HG03060 (cell line): ENCODE measurements around the gene TMF1.

Experiments used
- ATAC-seq: cut with Tn5 transposase; IDR thresholded peaks from one replicate; pipeline ENCODE4 v1.9.1; 2021; ENCODE audit warnings: low read depth, moderate number of reproducible peaks; ENCODE audit not compliant: unreplicated experiment

TMF1 gene, protein sequence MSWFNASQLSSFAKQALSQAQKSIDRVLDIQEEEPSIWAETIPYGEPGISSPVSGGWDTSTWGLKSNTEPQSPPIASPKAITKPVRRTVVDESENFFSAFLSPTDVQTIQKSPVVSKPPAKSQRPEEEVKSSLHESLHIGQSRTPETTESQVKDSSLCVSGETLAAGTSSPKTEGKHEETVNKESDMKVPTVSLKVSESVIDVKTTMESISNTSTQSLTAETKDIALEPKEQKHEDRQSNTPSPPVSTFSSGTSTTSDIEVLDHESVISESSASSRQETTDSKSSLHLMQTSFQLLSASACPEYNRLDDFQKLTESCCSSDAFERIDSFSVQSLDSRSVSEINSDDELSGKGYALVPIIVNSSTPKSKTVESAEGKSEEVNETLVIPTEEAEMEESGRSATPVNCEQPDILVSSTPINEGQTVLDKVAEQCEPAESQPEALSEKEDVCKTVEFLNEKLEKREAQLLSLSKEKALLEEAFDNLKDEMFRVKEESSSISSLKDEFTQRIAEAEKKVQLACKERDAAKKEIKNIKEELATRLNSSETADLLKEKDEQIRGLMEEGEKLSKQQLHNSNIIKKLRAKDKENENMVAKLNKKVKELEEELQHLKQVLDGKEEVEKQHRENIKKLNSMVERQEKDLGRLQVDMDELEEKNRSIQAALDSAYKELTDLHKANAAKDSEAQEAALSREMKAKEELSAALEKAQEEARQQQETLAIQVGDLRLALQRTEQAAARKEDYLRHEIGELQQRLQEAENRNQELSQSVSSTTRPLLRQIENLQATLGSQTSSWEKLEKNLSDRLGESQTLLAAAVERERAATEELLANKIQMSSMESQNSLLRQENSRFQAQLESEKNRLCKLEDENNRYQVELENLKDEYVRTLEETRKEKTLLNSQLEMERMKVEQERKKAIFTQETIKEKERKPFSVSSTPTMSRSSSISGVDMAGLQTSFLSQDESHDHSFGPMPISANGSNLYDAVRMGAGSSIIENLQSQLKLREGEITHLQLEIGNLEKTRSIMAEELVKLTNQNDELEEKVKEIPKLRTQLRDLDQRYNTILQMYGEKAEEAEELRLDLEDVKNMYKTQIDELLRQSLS

DNA sequence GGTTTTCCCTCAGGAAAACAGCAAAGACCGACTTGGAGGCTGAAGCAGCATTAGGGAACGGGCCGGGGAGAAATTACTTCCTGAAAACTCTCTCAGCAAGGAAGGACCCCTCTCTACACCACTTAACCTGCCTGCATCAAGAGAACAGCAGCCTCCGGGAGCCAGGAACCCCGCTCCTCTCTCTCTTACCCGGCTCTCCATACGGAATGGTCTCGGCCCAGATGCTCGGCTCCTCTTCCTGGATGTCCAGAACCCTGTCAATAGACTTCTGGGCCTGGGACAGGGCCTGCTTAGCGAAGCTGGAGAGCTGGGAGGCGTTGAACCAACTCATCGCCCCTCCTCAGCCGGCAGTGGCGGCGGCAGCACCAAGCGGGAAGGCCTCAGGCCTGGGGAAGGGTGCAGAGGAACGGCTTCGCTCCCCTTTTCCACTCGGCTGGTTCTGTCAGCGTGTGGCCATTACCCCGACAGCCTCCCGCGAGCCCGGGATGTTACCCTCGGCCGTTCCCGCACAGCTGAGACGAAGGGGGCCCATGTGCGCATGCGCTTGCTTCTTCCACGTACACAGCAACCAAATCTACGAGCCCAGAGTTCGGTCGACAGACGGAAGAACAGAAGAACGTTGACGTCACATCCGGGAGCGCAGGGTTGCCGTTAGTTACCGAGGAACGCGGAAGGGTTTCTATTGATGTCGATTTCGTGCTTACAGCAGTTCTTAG, at the start of gene TMF1:
Gene TMF1 (minus strand): TSS at position 578 of the 716 bp plus-strand sequence. CDS start 247 bp downstream, at position 331.
- peak; percentile 97 for ATAC-seq

DNA sequence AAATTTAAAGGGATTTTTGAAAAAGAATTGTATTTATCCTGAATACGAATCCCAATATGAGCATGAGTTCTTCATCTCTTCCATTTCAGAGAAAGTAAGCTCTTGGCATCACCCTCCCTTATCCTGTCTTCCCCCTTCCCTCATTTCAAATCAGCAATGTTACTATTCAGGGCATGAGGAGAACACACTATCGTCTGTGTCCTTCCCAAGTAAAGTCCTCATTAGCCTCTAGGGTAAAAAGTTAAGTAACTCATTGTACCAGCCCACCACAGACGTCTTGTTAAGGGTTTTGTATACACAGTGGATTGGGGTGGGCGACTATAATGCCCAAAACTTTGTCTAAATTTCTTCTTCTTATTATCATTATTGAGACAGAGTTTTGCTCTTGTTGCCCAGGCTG, 47.4 kb upstream of the TMF1 start:
- ATAC-seq = no peak

DNA sequence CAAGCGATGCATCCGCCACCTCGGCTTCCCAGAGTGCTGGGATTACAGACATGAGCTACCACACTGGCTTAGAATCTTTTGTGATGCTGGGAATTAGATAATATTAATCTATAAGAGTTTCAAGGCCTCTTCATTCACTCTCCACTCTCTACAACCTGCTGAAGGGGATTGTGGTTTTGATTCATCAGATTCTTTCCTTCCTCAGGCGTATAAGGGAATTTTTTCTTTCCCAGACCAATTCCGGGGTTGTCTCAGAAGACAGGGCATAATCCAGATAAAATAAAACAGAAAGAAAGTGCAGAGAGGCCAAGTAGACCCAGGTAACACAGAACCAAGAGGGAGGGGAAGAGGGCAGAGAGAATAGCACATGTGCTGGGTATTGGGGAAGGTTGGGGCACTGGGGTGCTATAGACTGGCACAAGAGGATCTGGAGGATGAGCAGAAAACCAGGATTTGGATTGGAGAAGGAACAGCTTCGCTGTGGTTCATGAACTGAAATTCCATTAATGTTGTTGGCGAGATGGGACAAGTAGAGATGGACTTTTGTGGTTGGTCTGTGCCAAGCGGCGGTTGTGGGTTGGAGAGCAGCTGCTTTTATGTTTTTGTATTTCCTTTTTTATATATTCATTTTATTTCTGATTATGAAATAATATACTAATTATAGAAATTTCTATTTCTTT, 45.4 kb upstream of the TMF1 start:
- no peak for ATAC-seq

DNA sequence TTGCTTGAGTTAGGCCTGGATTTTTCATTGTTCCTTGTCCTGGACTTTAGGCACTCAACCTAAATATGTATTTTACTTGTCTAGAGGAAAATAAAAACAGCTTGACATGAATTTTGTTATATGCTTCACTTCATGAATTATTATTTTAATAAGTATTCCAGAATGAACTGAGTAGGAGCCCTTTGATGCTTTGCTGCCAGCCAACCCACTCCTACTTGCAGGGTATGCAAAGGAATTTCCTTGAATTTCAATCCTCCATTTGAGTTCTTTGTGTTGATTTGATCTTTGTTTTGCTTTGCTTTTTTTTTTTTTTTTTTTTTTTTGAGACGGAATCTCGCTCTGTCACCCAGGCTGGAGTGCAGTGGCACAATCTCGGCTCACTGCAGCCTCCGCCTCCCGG, 44.2 kb upstream of the TMF1 start:
- ATAC-seq = no peak

DNA sequence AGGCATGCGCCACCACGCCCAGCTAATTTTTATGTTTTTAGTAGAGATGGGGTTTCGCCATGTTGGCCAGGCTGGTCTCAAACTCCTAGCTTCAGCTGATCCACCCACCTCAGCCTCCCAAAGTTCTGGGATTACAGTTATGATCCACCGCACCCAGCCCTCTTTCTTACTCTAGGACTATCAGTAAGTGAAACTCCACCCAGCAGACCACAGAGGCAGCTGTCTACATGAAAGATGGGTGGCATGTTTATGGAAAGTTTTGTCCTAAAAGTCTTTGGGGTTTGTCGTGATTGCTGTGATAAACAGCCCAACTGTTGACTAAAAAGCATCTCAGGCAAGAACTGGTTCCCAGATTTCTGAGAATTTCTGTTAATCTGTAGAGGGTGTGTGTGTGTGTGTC, 43.5 kb upstream of the TMF1 start:
- no peak for ATAC-seq

DNA sequence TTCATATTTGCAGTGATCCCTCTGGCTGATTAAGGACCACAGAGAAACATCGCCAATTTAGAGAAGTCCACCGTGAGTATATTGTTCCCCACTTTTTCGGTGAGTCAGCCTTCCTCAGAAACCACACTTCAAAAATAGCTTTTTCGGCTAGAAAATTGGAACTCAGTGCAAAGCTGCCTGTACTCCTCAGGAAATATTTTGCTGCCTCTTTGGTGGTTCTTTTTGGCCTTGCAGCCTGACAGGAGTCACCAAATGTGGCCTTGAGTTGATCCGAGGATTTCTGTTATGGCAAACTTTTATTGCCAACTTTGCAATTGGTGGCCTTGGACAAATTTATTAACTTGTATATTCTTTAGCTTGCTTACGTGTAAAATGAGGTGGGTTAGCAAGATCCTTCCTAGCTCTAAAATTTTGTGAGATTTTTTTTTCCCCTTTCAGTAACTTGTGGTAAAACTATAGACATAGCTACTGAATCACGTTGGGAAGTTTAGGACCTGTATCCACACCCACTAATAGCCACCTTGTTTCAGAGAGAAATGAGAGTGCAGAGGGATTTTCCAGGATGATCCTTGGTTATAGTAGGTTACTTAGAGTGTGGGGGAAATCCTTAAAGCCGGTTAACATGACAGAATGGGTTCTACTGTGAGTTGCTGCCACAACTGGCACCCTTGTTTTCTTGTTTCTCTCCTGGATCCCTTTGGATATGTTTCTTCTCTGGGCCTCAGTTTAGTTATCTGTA, 42.5 kb upstream of the TMF1 start:
- no peak for ATAC-seq

DNA sequence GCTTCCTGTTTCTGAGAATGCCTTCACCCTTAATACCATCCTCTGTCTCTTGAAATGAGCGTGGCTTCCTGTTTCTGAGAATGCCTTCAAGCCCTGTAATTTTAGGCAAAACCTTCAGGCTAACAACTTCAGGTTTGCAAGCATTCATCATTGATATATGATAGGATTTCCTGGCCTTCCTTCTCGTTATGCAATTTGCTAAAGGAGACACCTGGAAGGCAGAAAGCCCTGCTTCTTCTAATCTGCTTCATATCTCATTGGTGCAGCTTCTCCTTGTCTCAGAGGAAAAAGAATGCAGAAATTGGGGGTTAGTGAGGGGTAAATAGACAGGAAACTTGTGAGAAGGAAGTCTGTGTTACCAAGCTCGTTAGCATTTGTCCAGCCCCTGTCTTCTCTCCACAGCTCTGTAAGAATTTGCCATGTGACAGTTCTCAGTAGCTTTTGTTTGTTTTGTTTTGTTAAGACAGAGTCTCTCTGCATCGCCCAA, 39.9 kb upstream of the TMF1 start:
- ATAC-seq = peak; percentile 74

DNA sequence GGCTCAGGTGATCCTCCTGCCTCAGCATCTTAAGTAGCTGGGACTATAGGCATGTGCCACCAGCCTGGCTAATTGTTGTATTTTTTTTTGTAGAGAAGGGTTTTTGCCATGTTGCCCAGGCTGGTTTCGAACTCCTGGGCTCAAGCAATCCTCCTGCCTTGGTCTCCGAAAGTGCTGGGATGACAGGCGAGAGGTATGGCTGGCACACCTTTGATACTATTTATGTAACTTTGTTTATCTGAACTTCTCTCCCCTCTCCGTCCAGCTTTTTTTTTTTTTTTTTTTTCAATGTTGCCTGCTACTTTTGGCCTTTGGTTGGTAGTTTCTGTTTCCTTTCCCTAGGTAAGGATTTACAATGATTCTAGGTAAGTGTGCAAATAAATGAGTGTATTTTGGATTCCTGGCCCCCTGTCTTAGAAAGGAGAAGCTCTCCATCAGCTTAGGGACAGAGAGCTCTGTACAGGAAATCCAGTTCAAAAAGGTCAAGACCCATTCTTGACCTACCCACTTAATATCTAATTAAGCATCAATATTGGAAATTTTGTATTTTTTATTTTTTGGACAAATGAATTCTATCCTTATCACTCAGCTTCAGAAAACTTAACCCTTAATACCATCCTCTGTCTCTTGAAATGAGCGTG, 39.4 kb upstream of the TMF1 start:
- no peak for ATAC-seq

DNA sequence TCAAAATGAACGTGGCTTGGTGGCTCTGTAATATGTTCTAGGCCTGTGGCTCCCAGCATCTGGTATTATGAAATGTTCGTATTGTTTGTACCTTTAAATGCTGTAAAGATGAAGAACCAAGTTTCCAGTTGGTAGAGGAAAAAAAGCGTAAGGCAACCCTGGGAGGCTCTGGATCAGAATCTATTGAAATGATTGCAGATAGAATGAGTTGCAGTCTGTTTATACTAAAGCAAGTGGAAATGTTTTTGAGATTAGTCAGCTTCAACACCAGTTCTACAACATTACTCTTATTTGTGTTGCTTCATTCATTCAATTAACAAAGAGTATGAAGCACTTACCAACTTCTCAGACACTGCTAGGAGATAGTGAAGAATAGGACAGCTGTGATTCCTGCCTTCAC, 37.9 kb upstream of the TMF1 start:
- ATAC-seq = no peak

DNA sequence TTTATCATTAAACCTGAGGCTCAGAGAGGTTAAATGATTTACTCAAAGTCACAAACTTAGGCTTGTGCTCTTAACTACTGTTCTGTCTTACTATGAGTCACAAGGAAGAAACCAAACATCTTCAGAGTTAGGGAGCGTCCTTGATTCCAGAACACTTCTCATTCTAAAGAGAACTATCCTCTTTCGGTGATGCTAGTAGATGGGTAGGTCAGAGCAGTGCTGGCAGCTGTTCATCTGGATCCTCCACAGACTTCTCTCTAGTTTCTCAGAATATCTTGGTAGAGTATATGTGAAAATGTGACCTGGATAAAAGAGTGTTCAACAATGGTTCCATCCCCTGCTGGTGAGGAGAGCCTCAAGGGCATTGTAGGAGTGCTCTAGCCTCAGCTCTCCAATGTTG, 35.9 kb upstream of the TMF1 start:
- ATAC-seq = peak; percentile 26

DNA sequence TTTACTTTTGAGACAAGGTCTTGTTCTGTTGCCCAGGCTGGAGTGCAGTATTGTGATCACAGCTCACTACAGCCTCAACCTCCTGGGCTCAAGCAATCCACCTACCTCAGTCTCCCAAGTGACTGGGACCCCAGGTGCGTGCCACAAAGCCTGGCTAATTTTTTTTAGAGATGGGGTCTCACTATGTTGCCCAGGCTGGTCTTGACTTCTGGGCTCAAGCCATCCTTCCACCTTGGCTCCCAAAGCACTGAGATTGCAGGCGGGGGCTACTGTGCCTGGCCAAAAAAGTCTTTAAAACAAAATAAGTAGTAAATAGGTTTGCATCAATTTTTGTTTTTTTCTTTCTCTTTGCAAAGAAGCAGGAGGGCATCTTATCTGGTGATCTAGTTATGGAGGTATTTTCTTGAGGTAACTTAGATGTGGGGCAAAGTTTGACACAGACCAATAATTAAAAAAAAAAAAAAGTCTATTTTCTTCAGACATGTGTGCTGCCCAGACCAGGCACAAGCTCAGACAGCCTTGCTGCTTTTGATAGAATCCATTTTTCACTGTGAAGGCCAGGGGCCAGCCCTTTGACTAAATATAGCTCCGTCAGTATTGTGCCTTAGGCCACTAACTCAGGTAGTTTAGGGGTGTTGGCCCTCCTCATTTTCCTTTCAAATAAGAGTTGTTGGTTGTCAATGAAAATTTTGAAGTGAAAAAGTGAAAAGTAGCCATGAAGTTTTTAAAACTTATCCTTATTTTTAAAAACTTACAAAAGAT, 35.1 kb upstream of the TMF1 start:
- no peak for ATAC-seq

DNA sequence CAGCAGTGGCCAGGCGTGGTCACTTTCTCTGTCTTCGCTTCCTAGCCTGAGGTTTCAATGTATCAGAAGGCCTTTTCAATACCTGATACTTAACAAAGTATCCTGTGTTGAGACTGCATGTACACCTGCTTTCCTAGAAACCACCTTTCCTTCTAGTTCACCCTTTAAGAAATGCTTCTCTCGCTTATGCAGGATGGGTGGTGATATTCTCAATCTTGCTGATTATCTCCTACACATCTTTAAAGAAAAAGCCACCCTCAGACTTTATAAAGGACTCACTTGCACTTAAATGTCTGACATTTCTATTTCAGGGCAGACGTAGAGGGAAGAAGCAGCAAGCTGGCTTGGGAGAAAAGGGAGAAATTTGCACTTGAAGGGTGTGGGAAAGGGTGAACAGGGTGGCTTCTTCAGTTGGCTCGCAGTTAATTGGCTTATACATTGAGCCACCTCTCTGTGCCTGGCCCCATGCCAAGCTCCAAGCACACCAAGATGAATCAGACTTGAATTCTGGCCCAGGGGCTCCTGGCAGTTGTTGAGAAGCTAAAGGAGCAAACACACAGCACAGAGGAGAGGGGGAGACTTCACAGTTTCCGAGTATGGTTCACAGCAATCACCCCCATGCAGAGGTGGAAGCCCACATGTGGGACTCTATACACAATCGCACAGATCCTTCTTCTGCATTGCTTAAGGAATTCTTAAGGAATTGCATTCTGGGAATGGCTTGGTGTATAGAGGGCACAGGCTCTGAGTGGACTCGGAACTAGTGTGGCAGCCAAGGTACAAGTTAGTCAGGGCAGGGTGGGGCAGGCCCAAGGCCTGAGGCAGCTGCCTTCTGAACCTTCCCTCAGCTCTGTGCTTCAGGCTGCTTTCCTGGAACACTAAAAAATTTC, 33.9 kb upstream of the TMF1 start:
- ATAC-seq = no peak

DNA sequence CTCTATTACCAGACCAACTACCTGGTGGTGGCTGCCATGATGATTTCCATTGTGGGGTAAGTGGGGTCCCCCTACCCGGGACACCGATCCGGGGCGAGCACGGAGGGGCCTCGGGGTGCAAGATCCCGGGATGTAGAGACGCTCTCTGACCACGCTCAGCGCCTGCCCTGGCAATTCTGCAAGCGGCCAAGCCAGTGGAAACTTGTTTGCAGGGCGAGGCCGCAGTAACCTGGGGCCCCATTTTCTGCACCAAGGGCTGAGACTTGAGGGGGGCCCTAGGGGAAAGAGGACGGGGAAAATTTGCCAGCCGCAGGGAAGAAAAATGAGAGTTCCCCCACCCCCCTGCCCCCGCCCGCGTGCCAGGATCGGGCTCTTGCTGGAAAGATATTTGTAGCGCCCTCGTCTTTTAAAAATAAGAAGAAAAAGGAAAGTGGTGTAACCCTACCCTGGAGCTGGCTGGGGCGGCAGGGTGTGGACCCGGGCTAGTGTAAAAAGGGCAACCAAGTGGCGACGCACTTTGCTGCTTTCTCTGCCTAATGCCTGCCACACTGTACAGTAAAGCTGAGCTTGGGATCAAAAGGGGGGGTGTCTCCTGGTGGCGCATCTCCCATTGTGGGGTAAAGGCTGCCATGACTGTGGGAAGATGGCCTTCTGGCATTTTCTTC, 33.2 kb upstream of the TMF1 start:
- no peak for ATAC-seq

DNA sequence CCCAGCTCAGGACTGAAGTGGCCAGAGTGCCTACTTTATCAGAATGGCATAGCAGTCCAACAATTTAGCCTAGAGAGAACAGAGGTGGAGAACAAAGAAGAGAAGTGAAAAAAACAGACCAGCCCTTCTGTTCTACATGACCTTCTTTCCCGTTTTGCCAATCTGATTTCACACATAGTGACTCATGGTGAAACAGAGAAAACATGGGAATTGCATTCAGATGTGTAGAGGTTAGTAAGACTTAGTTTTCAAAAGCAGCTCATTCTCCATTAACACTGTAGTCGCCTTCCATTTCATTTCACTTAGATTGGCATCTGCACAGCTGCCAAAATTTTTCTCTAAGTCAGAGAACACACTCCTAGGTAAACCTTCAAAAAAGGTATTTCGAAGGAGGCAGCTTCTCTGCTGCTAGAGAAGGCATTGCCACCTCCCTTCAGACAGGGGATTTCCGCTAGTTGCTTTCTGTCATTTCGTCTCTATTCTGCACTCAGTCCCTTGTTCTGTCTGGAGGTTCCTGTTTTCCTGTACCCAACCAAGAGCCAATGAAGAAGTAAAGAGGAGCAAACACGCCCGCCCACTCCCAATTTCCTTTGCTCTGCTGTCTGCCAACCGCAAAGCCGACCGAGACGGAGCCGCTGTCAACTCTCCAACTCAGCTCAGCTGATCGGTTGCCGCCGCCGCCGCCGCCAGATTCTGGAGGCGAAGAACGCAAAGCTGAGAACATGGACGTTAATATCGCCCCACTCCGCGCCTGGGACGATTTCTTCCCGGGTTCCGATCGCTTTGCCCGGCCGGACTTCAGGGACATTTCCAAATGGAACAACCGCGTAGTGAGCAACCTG, 32.4 kb upstream of the TMF1 start, which contains the start of gene ARL6IP5:
Gene ARL6IP5 (plus strand): TSS at position 612 of the 842 bp plus-strand sequence. CDS start 111 bp downstream, at position 723.
- ATAC-seq = peak; percentile 37

DNA sequence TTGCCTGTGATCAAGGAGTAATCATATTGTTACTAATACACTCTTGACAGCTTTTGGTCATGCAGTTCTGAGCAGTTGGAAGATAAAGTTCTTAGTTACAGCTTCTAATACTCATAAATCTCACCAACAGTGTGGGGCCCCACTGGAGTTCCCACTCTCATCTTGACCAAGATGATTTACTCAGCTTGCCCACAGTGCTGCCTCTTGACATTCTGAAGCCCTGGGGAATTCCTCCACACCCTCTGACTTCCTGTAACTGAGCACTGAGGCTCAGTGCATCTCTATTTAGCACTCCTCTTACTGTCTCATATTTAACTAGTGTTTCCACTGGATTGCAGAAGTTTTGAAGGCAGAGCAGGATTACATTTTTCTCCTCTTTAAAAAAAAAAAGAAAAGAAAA, 30.7 kb upstream of the TMF1 start:
- ATAC-seq = peak; percentile 66
